ENCODE data around the gene WDR45B.
A peak's percentile ranks its signal among the peaks of the same experiment; 100 is the strongest.
"Not testable (repeated sequence)": the region's sequence is repeated elsewhere in the genome, so short reads cannot be mapped to it uniquely, and the experiment has no call there.

Gene WDR45B

DNA sequence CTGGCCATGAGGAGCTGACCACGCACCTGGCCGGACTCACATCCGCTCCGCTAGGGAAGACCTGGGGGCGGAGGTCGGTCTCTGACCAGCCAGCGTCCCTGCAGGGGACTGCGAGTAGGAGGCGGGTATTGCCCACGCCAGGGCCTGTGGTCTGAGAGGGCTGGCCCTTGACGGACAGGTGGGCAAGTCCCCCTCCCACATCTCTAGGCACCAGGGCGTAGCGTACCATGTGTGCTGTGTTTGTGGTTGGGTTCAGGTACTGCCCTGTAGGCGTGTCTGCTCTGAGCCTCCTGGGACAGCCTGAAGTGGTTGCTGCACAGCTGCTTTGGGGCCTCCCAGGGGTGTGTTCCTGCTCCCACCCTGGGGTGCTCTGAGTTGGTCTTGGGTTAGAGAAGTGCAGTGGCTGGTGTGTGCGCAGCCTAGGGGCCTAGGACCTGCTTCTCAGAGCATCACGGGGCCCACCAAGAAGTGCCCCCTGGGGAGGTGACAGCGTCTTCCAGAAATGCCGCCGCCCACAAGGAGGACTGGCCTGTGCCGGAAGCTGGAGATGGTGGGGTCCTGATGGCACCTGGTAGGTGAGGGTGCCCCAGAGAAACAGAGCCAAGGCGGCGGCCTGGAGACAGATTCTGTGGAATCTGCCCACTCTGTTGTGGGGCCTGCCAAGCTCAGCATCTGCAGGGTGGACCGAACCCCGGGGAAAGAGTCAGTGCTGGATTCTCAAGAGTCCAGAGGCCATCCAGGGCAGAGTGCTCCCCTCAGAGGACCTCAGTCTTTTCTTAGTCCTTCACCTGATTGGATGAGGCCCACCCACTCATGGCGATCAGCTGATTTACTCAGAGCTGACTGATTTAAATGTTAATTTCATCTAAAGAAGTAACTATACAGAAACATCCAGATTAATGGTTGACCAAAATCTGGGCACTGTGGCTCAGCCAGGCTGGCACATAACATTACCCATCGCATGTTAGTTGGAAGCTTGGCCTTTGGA lies 48.3 kb downstream of the WDR45B start:
- DNase-seq (ENCODE audit: low spot score): no peak

DNA sequence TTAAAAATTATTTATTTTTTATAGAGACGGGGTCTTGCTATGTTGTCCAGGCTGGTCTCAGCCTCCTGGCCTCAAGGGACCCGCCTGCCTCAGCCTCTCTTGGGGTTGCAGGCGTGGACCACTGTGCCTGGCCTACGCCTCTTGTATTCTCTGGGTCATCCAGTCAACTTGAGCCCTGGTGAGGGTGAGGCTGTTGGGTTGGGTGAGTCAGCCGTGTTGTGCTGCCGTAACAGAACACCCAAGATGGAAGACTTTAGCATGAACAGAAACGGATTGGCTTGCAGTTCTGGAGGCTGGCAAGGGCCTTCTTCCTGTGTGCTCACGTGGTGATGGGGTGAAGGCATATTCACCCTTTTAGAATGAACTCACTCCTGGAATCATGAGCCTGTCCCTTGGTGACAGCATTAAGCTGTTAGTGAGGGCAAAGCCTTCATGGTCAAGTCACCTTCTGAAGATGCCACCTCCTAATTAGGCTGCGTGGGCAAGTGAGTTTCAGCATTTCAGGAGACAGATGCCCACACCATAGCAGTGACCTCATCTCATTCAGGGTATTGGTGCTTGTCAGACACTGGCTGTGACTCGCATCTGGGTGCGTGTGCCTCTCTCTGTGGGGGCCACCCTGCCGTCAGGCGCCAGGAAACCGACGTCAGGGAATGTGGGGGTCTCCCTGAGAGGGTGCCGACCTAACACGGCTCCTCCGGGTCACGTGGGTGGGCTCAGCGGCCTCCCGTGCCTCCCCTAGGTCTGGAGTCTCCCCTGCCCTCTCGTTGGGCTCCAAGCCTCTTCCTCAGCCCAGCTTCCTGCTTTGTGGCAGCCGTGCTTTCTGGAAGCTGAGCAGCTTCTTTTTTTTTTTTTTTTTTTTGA lies 49.8 kb downstream of the WDR45B start:
- DNase-seq (ENCODE audit: low spot score): no peak

DNA sequence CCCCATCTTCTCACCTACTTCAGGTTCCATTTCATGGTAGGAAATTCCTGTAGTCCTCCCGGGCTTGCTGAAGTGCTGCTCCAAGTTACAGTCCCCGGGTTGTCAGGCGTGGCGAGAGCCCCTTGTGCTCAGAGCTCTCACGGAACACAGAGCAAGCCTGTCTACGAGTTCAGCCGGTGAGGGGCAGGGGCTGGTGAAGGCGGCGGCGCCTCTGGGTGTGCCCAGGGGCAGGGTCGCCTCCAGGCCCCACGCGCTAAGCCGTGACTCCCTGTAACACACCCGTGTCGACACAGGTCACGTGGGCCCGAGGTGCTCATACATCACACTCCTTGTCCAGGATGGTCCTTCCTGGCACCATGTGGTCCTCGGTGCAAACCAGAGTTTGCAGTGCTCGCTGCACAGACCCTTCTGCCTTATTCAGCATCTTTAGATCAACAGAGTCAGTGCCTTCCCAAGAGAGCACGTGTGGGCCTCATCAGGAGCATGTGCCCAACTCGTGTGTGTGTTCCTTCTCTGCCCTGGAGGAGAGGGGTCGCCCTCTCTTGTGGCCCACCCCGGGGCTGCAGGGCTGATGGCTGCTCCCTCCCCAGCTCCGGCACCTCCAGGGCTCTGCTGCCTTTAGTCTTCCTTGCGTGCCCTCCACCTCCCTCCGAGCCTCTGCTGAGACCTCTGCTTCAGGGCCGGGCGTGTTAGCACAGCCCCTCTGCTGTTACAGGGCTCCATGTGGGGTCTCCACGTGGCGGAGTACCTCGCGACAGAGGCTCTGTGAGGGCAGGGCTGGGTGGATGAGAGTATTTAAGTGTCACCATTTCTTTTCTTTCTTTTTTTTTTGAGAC lies 51.2 kb downstream of the WDR45B start:
- no peak for DNase-seq (ENCODE audit: low spot score)

DNA sequence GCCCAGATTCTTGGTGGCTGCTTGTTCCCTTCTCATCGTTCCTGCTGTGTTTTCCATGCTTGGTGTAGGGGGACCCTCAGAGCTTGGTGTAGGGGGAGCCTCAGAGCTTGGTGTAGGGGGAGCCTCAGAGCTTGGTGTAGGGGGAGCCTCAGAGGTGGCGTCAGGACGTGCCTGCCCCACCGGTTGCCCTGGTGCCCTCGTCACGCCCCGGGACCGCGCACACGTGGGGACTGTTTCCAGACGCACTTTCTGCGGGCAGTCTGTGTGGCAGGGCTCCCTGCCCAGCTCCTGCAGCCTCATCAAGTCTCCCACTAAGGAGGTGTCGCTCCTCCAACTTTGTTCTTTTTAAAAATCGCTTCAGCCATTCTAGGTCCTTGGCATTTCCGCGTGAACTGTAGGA lies 51.9 kb downstream of the WDR45B start:
- DNase-seq (ENCODE audit: low spot score): no peak

DNA sequence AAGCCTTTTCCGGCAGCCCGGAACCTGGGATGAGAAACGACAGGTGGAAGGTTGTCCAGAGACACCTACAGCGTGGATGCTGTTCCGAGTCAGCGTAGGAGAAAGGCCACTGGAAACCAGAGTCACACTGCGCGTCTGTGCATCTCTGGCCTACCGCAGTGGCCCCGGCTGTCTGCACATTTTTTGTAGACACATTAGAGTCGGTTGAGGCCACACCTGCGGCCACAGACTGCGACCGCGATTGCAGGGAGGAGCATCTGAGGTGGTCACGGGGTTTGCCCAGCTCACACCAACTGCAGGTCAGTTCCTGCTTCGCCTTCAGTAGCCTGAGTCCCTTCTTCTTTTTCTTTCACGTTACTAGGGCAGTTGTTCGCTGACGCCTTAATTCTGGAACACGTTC lies 52.4 kb downstream of the WDR45B start:
- DNase-seq (ENCODE audit: low spot score): no peak

DNA sequence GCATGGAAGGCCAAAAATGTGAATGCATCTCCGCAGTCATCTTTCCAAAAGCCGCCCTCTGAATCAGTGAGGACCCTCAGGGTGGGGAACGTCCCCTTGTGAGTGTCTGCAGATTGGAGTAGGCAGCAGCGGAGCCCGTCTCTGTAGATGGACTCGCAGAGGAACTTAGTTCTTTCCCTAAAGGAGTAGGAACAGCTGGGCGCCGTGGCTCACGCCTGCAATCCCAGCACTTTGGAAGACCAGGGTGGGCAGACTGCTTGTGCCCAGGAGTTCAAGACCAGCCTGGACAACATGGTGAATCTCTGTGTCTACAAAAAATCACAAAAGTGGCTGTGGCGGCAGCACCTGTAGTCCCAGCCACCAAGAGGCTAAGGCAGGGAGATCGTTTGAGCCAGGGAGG lies 53.7 kb downstream of the WDR45B start:
- no peak for DNase-seq (ENCODE audit: low spot score)

DNA sequence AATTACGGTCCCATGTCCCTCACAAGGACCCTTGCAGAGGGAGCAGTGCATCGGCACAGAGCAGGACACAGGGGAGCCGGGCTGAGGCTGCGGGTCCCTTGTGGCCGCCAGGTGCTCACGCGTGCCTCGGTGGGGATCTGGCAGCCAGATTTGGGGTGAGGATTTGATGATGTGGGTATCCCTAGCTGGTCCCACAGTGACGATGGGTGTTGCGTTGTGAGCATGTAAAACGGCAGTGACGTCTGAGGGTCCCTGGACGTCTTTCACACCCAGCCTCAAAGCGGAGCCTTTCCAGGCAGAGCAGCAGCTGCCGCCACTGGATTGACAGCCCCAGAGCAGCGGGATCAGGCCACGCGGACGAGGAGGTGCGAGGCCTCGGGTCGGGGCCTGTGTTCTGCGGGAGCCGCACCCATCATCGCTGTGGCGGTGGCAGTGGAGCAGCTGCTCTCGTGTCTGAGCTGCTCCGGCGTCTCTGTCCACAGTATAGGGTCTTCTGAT lies 54.6 kb downstream of the WDR45B start:
- no peak for DNase-seq (ENCODE audit: low spot score)

DNA sequence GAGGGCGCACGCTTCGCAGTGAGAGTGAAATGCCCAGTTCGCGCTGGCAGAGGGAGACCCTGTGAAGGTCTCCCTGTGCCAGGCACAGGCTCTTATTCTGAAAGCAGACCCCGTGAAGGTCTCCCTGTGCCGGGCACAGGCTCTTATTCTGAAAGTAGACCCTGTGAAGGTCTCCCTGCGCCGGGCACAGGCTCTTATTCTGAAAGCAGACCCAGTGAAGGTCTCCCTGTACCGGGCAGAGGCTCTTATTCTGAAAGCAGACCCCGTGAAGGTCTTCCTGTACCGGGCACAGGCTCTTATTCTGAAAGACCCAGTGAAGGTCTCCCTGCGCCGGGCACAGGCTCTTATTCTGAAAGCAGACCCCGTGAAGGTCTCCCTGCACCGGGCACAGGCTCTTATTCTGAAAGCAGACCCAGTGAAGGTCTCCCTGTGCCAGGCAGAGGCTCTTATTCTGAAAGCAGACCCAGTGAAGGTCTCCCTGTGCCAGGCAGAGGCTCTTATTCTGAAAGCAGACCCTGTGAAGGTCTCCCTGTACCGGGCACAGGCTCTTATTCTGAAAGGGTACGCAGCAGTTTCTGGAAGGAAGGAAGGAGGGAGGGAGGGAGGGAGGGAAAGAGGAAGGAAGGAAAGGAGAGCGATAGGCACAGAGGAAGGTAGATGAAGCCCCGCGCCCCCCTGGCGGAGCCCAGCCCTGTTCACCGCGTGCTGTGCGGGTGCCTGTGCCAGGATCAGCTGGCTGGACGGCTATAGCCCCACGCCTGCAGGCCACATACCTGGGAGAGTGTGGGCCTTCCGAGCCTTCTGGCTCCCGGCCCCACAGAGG lies 55.3 kb downstream of the WDR45B start:
- DNase-seq (ENCODE audit: low spot score): peak; percentile 85

DNA sequence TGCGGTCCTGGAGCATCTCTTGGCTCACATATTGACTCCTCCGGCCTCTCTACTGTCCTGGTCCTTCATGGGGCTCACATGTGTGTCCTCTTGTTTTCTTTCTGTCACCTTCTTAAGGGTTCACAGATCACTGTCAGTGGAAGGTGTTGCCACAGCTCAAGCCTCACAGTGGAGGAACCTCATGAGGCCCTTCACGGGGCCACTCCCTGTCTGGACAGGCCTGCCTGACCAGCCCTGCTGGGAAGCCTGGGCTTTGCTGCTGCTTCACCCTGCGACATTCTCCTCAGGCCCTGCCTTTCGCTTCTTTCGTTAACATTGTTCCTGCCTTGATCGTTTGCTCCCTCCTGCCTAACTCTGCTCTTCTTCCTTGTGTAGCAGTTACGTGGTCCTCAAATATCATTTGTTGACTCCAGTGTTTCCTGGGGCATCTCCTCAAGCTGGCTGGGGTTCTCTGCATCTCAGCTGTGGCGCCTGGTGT lies 55.9 kb downstream of the WDR45B start:
- no peak for DNase-seq (ENCODE audit: low spot score)

DNA sequence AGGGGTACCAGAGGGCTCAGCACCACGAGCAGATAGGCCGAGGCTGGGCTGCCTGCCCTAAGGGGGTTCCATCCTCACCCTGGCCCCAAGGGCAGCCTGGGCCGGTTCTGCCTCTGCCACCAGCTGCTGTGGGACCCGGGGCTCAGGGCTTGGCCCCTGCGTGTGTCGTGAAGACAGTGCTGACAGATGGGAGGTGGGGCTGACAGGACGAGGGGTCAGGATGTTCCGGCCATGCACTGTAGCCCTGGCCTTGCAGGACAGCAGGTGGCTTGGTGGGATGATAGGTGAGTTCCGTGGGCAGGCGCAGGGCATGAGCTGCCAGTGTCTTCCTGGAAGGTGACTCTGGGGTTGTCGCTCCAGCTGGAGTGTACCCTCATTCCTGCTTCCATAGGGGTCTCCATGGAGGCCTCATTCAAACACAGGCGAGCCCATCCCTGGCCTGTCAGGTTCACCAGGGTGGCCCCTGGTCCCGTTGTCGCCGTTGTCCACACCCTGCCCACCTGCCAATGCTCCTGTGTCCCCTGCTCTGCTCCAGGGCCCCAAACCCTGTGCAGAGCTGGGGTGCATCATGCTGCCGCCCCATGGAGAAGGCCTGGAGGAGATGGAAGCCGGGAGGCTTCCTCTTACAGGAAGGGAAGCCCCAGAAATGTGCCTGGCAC lies 57.2 kb downstream of the WDR45B start:
- no peak for DNase-seq (ENCODE audit: low spot score)

DNA sequence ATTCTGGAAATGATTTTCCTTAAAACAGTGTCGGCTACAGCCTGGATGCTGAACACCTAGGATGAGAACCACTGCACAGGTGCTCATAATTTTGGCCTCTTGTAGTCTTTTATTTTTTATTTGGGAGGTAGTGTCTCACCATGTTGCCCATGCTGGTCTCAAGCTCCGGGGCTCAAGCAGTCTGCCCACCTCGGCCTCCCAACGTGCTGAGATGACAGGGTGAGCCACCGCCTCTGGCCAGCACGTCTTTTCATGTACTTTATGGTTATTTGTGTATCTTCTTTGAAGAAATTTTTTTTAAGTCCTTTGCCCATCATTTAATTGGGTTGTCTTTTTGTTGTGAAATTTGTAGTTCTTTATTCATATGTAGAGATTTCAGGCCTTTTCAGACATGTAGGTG lies 58.0 kb downstream of the WDR45B start:
- DNase-seq (ENCODE audit: low spot score): no peak

DNA sequence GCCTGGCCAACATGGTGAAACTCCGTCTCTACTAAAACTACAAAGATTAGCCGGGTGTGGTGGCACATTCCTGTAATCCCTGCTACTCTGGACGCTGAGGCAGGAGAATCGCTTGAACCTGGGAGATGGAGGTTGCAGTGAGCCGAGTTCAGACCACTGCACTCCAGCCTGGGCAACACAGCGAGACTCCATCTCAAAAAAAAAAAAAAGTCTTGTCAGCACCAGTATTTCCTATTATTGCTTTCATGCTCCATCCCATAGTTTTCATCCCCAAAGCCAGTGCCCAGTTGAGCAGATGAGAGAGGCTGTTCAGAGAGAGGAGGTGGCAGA lies 58.4 kb downstream of the WDR45B start:
- DNase-seq (ENCODE audit: low spot score): no peak

DNA sequence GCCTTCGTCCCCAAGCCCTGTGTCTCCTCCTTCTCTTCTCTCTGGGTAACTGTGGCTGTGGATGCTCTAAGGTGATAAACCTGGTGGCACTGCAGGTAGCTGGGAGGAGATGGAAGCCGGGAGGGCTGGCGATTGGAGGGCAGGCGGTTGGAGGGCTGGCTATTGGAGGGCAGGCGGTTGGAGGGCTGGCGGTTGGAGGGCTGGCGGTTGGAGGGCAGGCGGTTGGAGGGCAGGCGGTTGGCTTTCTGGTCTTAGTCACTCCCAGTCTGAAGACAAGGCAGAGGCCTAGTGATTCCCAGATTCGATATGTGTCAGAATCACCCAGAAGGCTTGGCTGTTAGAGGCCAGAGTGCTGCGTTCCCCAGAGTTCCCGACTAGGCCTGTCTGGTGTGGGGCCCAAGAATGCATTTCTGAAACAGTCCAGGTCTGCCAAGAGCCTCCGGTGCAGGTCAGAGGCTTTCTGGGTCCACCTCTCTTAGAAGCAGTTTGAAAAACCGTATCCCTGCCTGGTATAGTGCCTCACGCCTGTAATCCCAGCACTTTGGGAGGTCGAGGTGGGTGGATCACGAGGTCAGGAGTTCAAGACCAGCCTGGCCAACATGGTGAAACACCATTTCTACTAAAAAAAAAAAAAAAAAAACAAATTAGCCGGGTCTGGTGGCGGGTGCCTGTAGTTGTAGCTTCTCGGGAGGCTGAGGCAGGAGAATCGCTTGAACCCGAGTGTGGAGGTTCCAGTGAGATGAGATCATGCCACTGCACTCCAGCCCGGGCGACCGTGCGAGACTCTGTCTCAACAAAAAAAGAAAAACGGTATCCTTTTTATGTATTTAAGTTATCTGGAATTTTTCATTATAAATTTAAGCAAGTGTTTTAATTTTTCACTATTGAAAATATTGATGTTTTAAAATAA lies 59.7 kb downstream of the WDR45B start:
- no peak for DNase-seq (ENCODE audit: low spot score)

DNA sequence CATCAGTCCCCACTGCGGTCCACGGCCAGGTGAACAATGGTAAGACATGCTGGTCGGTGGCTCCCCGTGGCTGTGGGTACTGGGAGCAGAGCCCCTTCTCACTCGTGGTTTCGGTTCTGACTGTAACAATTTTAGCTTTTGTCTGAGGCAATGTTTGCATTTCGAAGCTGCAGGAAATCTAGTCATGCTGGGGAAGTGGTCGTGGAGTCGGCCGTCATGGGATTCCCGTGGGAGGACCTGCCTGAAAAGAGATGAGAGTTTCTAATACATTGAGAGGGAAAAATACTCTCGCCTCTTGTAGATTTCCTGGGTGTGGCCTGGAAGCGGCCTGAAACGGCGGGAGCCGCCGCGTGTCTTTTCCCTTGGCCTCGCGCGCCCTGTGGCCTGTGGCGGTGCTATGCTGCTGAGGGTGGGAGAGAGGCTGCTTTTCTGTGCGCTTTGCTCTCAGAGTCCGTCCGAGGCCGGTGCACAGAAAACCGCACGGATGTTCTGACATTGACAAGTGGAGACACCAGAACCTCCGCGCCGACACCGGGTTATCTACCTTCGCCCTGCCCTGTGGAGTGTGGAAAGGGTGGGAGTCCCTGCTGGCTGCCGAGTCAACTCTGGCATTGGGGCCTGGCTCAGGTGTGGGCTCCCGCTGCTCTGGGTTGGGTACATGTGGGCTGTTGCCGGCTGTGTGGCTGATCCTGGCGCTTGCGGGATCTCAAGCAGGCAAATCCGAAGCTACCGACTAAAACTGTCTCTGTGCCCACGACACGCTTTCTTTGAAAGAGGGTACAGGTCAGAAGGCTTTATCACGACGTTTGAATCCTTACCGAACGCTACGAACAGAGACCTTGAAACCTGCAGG lies 60.8 kb downstream of the WDR45B start:
- no peak for DNase-seq (ENCODE audit: low spot score)

DNA sequence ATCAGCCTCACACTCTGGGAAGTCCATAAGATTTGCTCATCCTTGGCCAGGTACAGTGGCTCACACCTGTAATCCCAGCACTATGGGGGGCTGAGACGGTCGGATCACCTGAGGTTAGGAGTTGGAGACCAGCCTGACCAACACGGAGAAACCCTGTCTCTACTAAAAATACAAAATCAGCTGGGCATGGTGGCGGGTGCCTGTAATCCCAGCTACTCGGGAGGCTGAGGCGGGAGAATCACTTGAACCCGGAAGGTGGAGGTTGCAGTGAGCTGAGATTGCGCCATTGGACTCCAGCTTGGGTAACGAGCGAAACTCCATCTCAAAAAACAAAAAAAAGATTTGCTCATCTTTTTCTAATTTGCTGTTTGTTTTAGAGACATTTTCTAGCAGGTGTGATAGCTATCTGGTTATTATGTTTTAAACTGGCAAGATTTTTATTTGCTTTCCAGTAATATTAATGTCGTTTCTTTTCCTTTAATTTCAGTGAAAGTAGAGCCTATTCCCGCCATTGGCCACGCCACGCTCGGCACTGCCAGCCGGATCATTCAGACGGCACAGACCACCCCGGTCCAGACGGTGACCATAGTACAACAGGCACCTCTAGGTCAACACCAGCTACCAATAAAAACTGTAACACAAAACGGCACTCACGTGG lies 61.5 kb downstream of the WDR45B start:
- no peak for DNase-seq (ENCODE audit: low spot score)

DNA sequence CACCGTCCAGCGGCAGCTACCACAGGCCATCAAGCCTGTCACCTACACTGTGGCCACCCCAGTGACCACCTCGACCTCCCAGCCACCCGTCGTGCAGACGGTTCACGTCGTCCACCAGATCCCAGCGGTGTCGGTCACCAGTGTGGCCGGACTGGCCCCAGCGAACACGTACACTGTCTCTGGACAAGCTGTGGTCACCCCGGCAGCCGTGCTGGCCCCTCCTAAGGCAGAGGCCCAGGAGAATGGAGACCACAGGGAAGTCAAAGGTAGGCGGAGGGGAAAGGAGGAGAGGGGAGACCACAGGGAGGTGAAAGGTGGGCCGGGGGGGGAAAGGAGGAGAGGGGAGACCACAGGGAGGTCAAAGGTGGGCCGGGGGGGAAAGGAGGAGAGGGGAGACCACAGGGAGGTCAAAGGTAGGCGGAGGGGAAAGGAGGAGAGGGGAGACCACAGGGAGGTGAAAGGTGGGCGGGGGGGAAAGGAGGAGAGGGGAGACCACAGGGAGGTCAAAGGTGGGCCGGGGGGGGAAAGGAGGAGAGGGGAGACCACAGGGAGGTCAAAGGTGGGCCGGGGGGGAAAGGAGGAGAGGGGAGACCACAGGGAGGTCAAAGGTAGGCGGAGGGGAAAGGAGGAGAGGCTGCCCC lies 62.2 kb downstream of the WDR45B start:
- DNase-seq (ENCODE audit: low spot score): not testable (repeated sequence)

DNA sequence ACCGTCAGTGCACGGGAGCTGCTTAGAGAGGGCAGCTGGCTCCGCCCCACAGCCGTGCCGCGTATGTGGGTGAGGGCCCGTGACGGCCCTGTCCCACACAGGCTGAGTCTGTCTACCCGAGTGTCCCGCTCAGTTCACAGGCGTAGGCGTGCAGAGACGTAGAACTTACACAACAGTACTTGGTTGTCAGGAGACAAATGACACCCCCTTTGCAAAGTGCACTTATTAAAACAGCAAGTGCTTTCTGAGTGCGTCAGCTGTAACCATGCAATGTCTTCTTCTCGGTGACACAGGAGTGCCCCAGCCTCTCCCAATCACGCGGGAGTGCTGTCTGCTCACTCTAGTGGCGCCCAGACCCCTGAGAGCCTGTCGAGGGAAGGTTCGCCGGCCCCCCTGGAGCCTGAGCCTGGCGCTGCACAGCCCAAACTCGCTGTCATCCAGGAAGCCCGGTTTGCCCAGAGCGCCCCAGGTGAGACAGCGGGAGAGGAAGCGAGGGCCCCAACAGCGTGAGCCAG lies 64.5 kb downstream of the WDR45B start:
- peak; percentile 82 for DNase-seq (ENCODE audit: low spot score)
